DND-41 (cell line): ENCODE results near the gene DNLZ.

ENCODE experiments used
- ATAC-seq: fragments of 200-7000 bp; cut with Tn5 transposase; 3 replicates; pipeline ENCODE4 v1.9.1; 2021; ENCODE audit warnings: low read depth; ENCODE audit not compliant: insufficient read depth
- DNase-seq: peaks from one replicate; pipeline ENCODE4 v3.0.0-alpha.2; 2020
- H2AFZ ChIP-seq: 2 replicates; pipeline ENCODE4 v1.6.0; 2012; ENCODE audit warnings: low read depth, low read length
- H3K27ac ChIP-seq: 2 replicates; pipeline ENCODE4 v1.5.1; 2012; ENCODE audit warnings: low read length, inconsistent platforms
- H3K27me3 ChIP-seq: fragments of 200-600 bp; sonication (generic); 2 replicates; pipeline ENCODE4 v1.6.0; 2012; ENCODE audit warnings: low read length, mild to moderate bottlenecking, inconsistent platforms; ENCODE audit not compliant: insufficient read depth, poor library complexity
- H3K36me3 ChIP-seq: 2 replicates; pipeline ENCODE4 v1.5.1; 2012; ENCODE audit warnings: low read length, inconsistent platforms; ENCODE audit not compliant: insufficient read depth
- H3K4me1 ChIP-seq: 2 replicates; pipeline ENCODE4 v1.5.1; 2012; ENCODE audit warnings: mild to moderate bottlenecking, low read length; ENCODE audit not compliant: insufficient read depth
- H3K4me2 ChIP-seq: 2 replicates; pipeline ENCODE4 v1.6.0; 2012; ENCODE audit warnings: mild to moderate bottlenecking, moderate library complexity, low read length, inconsistent platforms; ENCODE audit not compliant: insufficient read depth
- H3K4me3 ChIP-seq, 2 experiments: fragments of 200-600 bp in 1 of 2; shearing (Covaris generic) in 1 of 2; 2 replicates each; pipeline ENCODE4 v1.5.1; 2012 to 2016; ENCODE audit warnings: inconsistent platforms in 2 of 2, low read length in 2 of 2, mild to moderate bottlenecking in 2 of 2, low read depth in 1 of 2, moderate library complexity in 1 of 2
- H3K79me2 ChIP-seq: 2 replicates; pipeline ENCODE4 v1.6.0; 2012; ENCODE audit warnings: low read length, inconsistent platforms; ENCODE audit not compliant: insufficient read depth
- H3K9ac ChIP-seq: 2 replicates; pipeline ENCODE4 v1.6.0; 2012; ENCODE audit warnings: low read depth, mild to moderate bottlenecking, inconsistent platforms, low read length, moderate library complexity
- H3K9me3 ChIP-seq: 2 replicates; pipeline ENCODE4 v1.5.1; 2012; ENCODE audit warnings: low read length, moderate library complexity, mild to moderate bottlenecking, inconsistent platforms; ENCODE audit not compliant: insufficient read depth, severe bottlenecking
- H4K20me1 ChIP-seq: 2 replicates; pipeline ENCODE4 v1.6.0; 2012; ENCODE audit warnings: low read length; ENCODE audit not compliant: insufficient read depth
- EZH2 ChIP-seq: IDR thresholded peaks from 3 replicates; pipeline ENCODE4 v1.6.1; 2012; ENCODE audit warnings: borderline replicate concordance, low read depth, mild to moderate bottlenecking, moderate library complexity, low read length, inconsistent platforms; ENCODE audit not compliant: severe bottlenecking
- TF ChIP-seq, protein P1 (sequence below): IDR thresholded peaks from 2 replicates; pipeline ENCODE4 v1.5.1; 2012; ENCODE audit warnings: borderline replicate concordance, low read length, moderate library complexity, mild to moderate bottlenecking; ENCODE audit not compliant: poor library complexity, severe bottlenecking; ENCODE audit errors: extremely low read depth

Gene DNLZ

DNA sequence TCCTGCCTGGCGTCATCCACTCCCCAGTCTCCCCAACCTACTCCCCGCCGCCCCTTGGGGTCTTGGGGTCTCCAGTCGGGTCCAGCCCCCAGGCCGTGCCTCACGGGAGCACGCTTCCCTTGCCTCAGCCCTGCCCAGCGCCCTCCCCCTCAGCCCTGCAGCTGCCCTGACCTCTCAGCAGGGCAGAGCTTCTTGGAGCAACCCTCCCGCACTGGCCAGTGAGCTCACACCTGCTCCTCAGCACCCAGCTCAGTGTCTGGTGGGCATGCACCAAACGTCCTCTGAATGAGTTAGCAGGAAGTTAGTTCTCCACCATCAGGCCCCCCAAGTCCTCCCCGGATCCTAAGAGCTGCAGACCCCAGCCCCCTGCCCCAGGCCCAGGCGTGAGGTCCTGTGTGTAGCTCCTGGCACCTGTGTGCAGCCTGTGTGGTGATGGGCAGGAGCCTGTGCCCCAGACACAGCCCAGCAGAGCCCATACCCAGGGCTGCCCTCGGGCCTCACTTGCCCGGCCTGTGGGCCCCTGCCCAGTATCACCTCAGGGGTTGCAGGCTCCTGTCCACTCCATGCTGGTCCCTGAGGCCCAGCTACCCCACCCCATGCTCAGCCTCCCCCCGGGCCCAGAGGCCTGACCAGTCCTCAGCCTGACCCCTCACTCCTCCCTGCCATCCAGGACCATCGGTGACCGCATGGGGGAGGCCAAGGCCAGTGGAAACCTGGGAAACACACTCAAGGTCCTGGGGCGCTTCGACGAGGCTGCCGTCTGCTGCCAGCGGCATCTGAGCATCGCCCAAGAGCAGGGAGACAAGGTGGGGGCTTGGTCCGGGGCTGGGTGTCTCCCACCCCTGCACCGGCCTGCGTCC lies 28.0 kb downstream of the DNLZ start:
- Histone ChIP-seq H3K9me3 (no peaks in the 10 kb centered on the region), H4K20me1 (peaks cover 3% of the 10 kb centered on the region), H3K4me1 (no peaks in the 10 kb centered on the region), H3K27me3 (no peaks in the 10 kb centered on the region), H3K79me2 (no peaks in the 10 kb centered on the region), H3K4me3 (no peak overlapping the region), H3K36me3 (peaks cover 4% of the 10 kb centered on the region; the same call in 1 of the 2 replicates), H3K27ac (no peak overlapping the region), H3K9ac (no peak overlapping the region), H2AFZ (no peak overlapping the region), H3K4me2 (no peak overlapping the region)
- no peak for ATAC-seq
- TF ChIP-seq, protein P1, sequence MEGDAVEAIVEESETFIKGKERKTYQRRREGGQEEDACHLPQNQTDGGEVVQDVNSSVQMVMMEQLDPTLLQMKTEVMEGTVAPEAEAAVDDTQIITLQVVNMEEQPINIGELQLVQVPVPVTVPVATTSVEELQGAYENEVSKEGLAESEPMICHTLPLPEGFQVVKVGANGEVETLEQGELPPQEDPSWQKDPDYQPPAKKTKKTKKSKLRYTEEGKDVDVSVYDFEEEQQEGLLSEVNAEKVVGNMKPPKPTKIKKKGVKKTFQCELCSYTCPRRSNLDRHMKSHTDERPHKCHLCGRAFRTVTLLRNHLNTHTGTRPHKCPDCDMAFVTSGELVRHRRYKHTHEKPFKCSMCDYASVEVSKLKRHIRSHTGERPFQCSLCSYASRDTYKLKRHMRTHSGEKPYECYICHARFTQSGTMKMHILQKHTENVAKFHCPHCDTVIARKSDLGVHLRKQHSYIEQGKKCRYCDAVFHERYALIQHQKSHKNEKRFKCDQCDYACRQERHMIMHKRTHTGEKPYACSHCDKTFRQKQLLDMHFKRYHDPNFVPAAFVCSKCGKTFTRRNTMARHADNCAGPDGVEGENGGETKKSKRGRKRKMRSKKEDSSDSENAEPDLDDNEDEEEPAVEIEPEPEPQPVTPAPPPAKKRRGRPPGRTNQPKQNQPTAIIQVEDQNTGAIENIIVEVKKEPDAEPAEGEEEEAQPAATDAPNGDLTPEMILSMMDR = no peak
- TF ChIP-seq EZH2 = no peak
- DNase-seq = no peak

DNA sequence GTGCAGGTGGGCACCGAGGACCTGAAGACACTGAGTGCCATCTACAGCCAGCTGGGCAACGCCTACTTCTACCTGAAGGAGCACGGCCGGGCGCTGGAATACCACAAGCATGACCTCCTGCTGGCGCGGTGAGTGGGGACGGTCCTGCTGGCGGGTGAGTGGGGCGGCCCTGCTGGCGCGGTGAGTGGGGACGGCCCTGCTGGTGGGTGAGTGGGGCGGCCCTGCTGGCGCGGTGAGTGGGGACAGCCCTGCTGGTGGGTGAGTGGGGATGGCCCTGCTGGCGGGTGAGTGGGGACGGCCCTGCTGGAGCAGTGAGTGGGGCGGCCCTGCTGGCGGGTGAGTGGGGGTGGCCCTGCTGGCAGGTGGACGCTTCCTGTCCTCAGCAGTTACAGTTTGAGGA lies 29.0 kb downstream of the DNLZ start:
- H3K27ac ChIP-seq = no peak overlapping the region
- H2AFZ ChIP-seq = no peak overlapping the region
- H4K20me1 ChIP-seq = peaks cover 10% of the 10 kb centered on the region
- no peaks in the 10 kb centered on the region for H3K4me1 ChIP-seq
- no peak for ATAC-seq
- no peak for DNase-seq
- no peaks in the 10 kb centered on the region for H3K27me3 ChIP-seq
- no peaks in the 10 kb centered on the region for H3K79me2 ChIP-seq
- no peak overlapping the region for H3K4me3 ChIP-seq
- H3K4me2 ChIP-seq = no peak overlapping the region
- TF ChIP-seq, protein P1 = no peak
- TF ChIP-seq EZH2 = no peak
- no peak overlapping the region for H3K9ac ChIP-seq
- H3K9me3 ChIP-seq = no peaks in the 10 kb centered on the region
- H3K36me3 ChIP-seq = peaks cover 4% of the 10 kb centered on the region; the same call in 1 of the 2 replicates

DNA sequence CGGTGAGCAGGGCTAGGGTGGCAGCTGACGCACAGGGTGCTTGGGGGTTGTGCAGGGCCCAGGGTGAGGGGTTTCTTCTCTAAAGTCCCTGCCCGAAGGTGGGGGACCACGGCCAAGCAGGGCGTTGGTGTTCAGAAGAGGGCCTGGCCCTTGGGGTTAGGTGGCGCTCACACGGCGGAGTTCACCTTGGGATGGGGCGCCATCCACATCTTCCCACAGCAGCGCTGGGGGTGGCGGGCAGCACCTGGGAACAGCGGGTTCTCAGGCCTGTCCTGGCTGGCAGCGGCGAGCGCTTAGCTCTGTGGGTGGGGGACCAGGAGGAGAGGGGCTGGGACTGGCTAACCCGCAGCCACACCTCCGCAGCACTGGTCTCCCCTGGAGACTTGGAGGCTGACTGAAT lies 30.1 kb downstream of the DNLZ start:
- peaks cover 4% of the 10 kb centered on the region; the same call in 1 of the 2 replicates for H3K36me3 ChIP-seq
- no peak overlapping the region for H3K27ac ChIP-seq
- no peak overlapping the region for H2AFZ ChIP-seq
- TF ChIP-seq EZH2 = no peak
- TF ChIP-seq, protein P1 = no peak
- H3K9me3 ChIP-seq = no peaks in the 10 kb centered on the region
- H3K4me2 ChIP-seq = no peak overlapping the region
- no peak overlapping the region for H3K9ac ChIP-seq
- ATAC-seq = no peak
- H3K79me2 ChIP-seq = no peaks in the 10 kb centered on the region
- H4K20me1 ChIP-seq = peaks cover 18% of the 10 kb centered on the region; the same call in 1 of the 2 replicates
- no peaks in the 10 kb centered on the region for H3K27me3 ChIP-seq
- DNase-seq = no peak
- peaks cover 9% of the 10 kb centered on the region for H3K4me1 ChIP-seq
- H3K4me3 ChIP-seq = no peak overlapping the region
